K562 (cell line): Measurements from ENCODE around the gene MDP1. TPM values are rescaled to one million over a fixed set of nuclear protein-coding genes. Genes with fewer than 3 reads are reported as not detected.
A peak's percentile ranks its signal among the peaks of the same experiment; 100 is the strongest.

ENCODE experiments used
- CEBPG ChIP-seq, 3 experiments: fragments of 200-800 bp in 1 of 3; sonication (Bioruptor generic) in 1 of 3; sonication (generic) in 1 of 3; formaldehyde crosslinking in 1 of 3; IDR thresholded peaks in 2 of 3; conservative IDR thresholded peaks in 1 of 3; 2 replicates each; pipeline versions ENCODE4 v1.6.1 to v1.8.0; 2016 to 2022; ENCODE audit warnings: missing compliant biosample characterization in 2 of 3, missing genetic modification characterization in 2 of 3, mild to moderate bottlenecking in 1 of 3, missing genetic modification reagents in 1 of 3
- CREB1 ChIP-seq, 2 experiments: sonication (generic) in 1 of 2; formaldehyde crosslinking in 1 of 2; IDR thresholded peaks; 2 replicates each; pipeline versions ENCODE4 v1.6.1 to v1.8.0; 2012 to 2022; ENCODE audit warnings: inconsistent platforms in 1 of 2, mild to moderate bottlenecking in 1 of 2, missing genetic modification reagents in 1 of 2, moderate library complexity in 1 of 2
- ERF ChIP-seq: fragments of 450-650 bp; formaldehyde crosslinking; IDR thresholded peaks from 2 replicates; pipeline ENCODE4 v1.4.0; 2020; ENCODE audit warnings: mild to moderate bottlenecking, mixed read lengths
- FOXA3 ChIP-seq, 2 experiments: fragments of 450-650 bp in 1 of 2; sonication (generic) in 1 of 2; formaldehyde crosslinking; IDR thresholded peaks in 1 of 2; conservative IDR thresholded peaks in 1 of 2; 2 replicates each; pipeline versions ENCODE4 v1.4.0 to v1.8.0; 2020 to 2022; ENCODE audit warnings: mild to moderate bottlenecking in 2 of 2, missing genetic modification reagents in 1 of 2
- ILK ChIP-seq: fragments of 450-650 bp; IDR thresholded peaks from 2 replicates; pipeline ENCODE4 v1.6.1; 2016; ENCODE audit warnings: missing genetic modification characterization, low read depth, mild to moderate bottlenecking, missing compliant biosample characterization, moderate library complexity, borderline replicate concordance
- KDM4B ChIP-seq, 2 experiments: fragments of 450-650 bp in 1 of 2; sonication (generic) in 1 of 2; IDR thresholded peaks; 2 replicates each; pipeline ENCODE4 v1.6.1; 2016 to 2017; ENCODE audit warnings: borderline replicate concordance in 2 of 2, antibody characterized with exemption in 1 of 2, low read depth in 1 of 2, mild to moderate bottlenecking in 1 of 2
- MEIS2 ChIP-seq: fragments of 450-650 bp; IDR thresholded peaks from 2 replicates; pipeline ENCODE4 v1.6.1; 2014; ENCODE audit warnings: mild to moderate bottlenecking; ENCODE audit not compliant: partially characterized antibody
- NCOA2 ChIP-seq, 2 experiments: fragments of 450-650 bp; IDR thresholded peaks; 2 replicates each; pipeline ENCODE4 v1.6.1; 2018; ENCODE audit warnings: mild to moderate bottlenecking in 2 of 2, moderate library complexity in 1 of 2; ENCODE audit not compliant: partially characterized antibody in 2 of 2
- NR1H2 ChIP-seq: sonication (generic); formaldehyde crosslinking; IDR thresholded peaks from 2 replicates; pipeline ENCODE4 v1.4.0; 2020; ENCODE audit warnings: mild to moderate bottlenecking, missing genetic modification reagents
- PRMT5 ChIP-seq: sonication (generic); formaldehyde crosslinking; IDR thresholded peaks from 2 replicates; pipeline ENCODE4 v1.5.0; 2020; ENCODE audit warnings: missing genetic modification reagents
- TAF1 ChIP-seq: IDR thresholded peaks from 2 replicates; pipeline ENCODE4 v1.6.1; 2011; ENCODE audit warnings: mild to moderate bottlenecking, low read length, moderate library complexity; ENCODE audit not compliant: insufficient read depth, control insufficient read depth, severe bottlenecking; ENCODE audit errors: extremely low read depth
- TARDBP ChIP-seq: fragments of 450-650 bp; IDR thresholded peaks from 2 replicates; pipeline ENCODE4 v1.6.1; 2016
- U2AF1 ChIP-seq: fragments of 200-400 bp; formaldehyde crosslinking; optimal IDR thresholded peaks from 2 replicates; pipeline ENCODE3; 2017; ENCODE audit warnings: mild to moderate bottlenecking, low read depth, low read length, moderate library complexity
- U2AF2 ChIP-seq: fragments of 200-400 bp; formaldehyde crosslinking; optimal IDR thresholded peaks from 2 replicates; pipeline ENCODE3; 2017; ENCODE audit warnings: low read depth, mild to moderate bottlenecking, low read length
- ZNF165 ChIP-seq: fragments of 250-450 bp; sonication (Bioruptor Pico); IDR thresholded peaks from 2 replicates; pipeline ENCODE4 v1.4.0; 2020; ENCODE audit warnings: borderline replicate concordance
- ZNF354B ChIP-seq: fragments of 250-450 bp; sonication (Bioruptor Pico); IDR thresholded peaks from 2 replicates; pipeline ENCODE4 v1.4.0; 2020
- ZNF449 ChIP-seq: fragments of 250-450 bp; sonication (Bioruptor Pico); IDR thresholded peaks from 2 replicates; pipeline ENCODE4 v1.8.0; 2022; ENCODE audit warnings: moderate library complexity, mild to moderate bottlenecking, inconsistent platforms
- ZNF589 ChIP-seq: fragments of 200-800 bp; sonication (Bioruptor generic); IDR thresholded peaks from 2 replicates; pipeline ENCODE4 v1.6.1; 2016; ENCODE audit warnings: low read depth, missing genetic modification characterization, missing compliant biosample characterization
- ZNF668 ChIP-seq: fragments of 250-450 bp; sonication (Bioruptor Pico); IDR thresholded peaks from 2 replicates; pipeline ENCODE4 v1.8.0; 2022; ENCODE audit warnings: mild to moderate bottlenecking, inconsistent platforms
- ZZZ3 ChIP-seq: fragments of 450-650 bp; IDR thresholded peaks from 2 replicates; pipeline ENCODE4 v1.6.1; 2016; ENCODE audit warnings: antibody characterized with exemption, mild to moderate bottlenecking, moderate library complexity
- polyA plus RNA-seq, 8 experiments: library from polyadenylated mRNA; depleted of rRNA in 4 of 8; stranded (reverse) in 5 of 8; unstranded in 3 of 8; fragments of >200 nt; fragmentation: Nextera tagmentation in 2 of 8; fragmentation: Illumina TruSeq in 1 of 8; extraction: Ambion mirVana in 2 of 8; extraction: Trizol in 1 of 8; gene quantifications; 2 replicates each; pipeline versions ENCODE4 v1.2.1 to v1.2.3, GENCODE V29; 2011 to 2014; ENCODE audit warnings: inconsistent platforms in 1 of 8, missing spikeins in 1 of 8
- total RNA-seq, 7 experiments: library from RNA; depleted of rRNA in 6 of 7; stranded (reverse); fragments of >200 nt in 6 of 7; fragmentation: Illumina TruSeq in 2 of 7; extraction: Trizol in 2 of 7; gene quantifications; 2 replicates each; pipeline versions ENCODE4 v1.2.1 to v1.2.3, GENCODE V29; 2011 to 2021; ENCODE audit warnings: low replicate concordance in 1 of 7
- TF ChIP-seq, protein P1 (sequence below): fragments of 250-450 bp; sonication (Bioruptor Pico); IDR thresholded peaks from 2 replicates; pipeline ENCODE4 v1.5.0; 2022; ENCODE audit warnings: mild to moderate bottlenecking

MDP1 gene
- total and polyA plus RNA-seq, 9 of the 15 experiments (the other 6 are each of a cell fraction or from before 2014, with no cell fraction given): 2.7 to 29.6 (median 11.0) TPM

DNA sequence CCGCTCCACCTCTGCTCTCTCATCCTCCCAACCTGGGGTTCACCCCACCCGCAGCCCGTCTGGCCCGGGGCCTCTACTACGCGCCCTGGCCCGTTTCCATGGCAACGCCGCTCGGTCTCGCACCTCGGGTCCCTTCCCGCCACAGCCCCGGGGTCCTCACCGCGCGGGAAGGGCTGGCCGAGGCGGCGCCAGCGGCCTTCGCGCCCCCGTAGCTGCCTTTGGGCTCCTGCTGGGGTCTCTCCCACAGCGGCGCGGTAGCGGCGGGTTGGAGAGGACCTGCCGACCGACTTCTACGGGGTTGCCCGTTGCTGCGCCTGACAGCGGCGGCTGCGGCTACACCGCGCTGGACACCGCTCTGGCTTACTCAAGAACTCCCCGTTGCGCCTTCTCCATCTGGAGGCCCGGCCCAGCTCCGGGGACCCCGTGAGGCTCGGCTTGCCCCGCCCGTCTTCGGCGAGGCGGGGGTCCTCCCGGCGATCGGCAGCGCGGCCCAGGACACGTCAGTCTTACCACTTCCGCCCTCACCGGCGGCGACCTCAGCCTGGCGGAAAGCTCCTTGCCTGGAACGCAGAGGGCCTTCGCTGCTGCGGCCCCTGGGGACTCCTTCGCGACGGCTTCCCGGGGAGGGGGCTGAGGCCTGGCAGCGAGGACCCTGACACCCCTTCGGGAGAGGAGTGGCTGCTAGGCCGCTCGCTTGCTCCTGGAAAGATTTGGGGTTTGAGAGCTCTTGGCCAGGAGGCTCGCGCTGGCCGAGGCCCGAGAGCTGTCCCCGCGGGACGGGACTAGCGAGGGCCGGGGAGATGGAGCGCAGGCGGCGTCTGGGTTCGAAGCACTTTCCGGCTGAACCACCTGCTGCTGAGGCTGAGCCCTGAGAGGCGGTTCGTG lies 20.4 kb downstream of the MDP1 start, which contains the start of gene TM9SF1 (continued):
- TF ChIP-seq ILK (tag) (no peak), ZNF589 (CRISPR knock-in tag) (no peak), ZNF449 (CRISPR knock-in tag) (no peak), CREB1 (IDR thresholded peaks at IDR 0.05) (peak; percentile 83), CREB1 (CRISPR knock-in tag; IDR thresholded peaks at IDR 0.05) (peak; percentile 76), ZZZ3 (no peak), U2AF1 (no peak), ZNF354B (CRISPR knock-in tag) (no peak), PRMT5 (CRISPR knock-in tag) (no peak), KDM4B (IDR thresholded peaks at IDR 0.05; ENCODE audit: borderline replicate concordance in 2 of 2, low read depth in 1 of 2) (peak in 1 of 2 experiments; percentile 39; a peak in 1 of 4 replicates), MEIS2 (no peak), TARDBP (no peak), ZNF668 (CRISPR knock-in tag) (no peak), ZNF165 (CRISPR knock-in tag) (no peak), U2AF2 (no peak), NCOA2 (IDR thresholded peaks at IDR 0.05; ENCODE audit: partially characterized antibody in 2 of 2) (peak in 1 of 2 experiments; percentile 97), CEBPG (CRISPR knock-in tag; IDR thresholded peaks at IDR 0.05) (no peak; the same call in 1 of the 2 replicates), CEBPG (tag; conservative IDR thresholded peaks at IDR 0.05 in 1 of 2, IDR thresholded peaks at IDR 0.05 in 1 of 2) (no peak), FOXA3 (CRISPR knock-in tag; conservative IDR thresholded peaks at IDR 0.05 in 1 of 2, IDR thresholded peaks at IDR 0.05 in 1 of 2) (no peak), ERF (CRISPR knock-in tag) (no peak), NR1H2 (no peak), TAF1 (peak; percentile 57)
- TF ChIP-seq, protein P1, sequence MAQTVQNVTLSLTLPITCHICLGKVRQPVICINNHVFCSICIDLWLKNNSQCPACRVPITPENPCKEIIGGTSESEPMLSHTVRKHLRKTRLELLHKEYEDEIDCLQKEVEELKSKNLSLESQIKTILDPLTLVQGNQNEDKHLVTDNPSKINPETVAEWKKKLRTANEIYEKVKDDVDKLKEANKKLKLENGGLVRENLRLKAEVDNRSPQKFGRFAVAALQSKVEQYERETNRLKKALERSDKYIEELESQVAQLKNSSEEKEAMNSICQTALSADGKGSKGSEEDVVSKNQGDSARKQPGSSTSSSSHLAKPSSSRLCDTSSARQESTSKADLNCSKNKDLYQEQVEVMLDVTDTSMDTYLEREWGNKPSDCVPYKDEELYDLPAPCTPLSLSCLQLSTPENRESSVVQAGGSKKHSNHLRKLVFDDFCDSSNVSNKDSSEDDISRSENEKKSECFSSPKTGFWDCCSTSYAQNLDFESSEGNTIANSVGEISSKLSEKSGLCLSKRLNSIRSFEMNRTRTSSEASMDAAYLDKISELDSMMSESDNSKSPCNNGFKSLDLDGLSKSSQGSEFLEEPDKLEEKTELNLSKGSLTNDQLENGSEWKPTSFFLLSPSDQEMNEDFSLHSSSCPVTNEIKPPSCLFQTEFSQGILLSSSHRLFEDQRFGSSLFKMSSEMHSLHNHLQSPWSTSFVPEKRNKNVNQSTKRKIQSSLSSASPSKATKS: no peak
